Activated T-cell treated with anti-CD3 and anti-CD28 coated beads, Interleukin-2, amount 50 U/mL, for 24 hours (primary cell): ENCODE results near the gene TAF10.

Source experiments
- DNase-seq: peaks from one replicate; pipeline ENCODE4 v3.0.0-alpha.2; 2020
- H3K27ac Mint-ChIP-seq: 2 replicates; pipeline ENCODE4 v1.8.0; 2020; ENCODE audit warnings: mild to moderate bottlenecking, mixed read lengths
- H3K27me3 Mint-ChIP-seq: 2 replicates; pipeline ENCODE4 v1.8.0; 2020; ENCODE audit warnings: mixed read lengths
- H3K36me3 Mint-ChIP-seq: 2 replicates; pipeline ENCODE4 v1.8.0; 2020; ENCODE audit warnings: low read depth, mixed read lengths
- H3K4me1 Mint-ChIP-seq: 2 replicates; pipeline ENCODE4 v1.8.0; 2020; ENCODE audit warnings: low read depth, mixed read lengths
- H3K4me3 Mint-ChIP-seq: 2 replicates; pipeline ENCODE4 v1.8.0; 2020; ENCODE audit warnings: mild to moderate bottlenecking, moderate library complexity, mixed read lengths
- H3K9me3 Mint-ChIP-seq: 2 replicates; pipeline ENCODE4 v1.8.0; 2020; ENCODE audit warnings: mixed read lengths

TAF10 gene

GRCh38 chr11:6601041-6601461 lies 11.0 kb downstream of the TAF10 start:
- no peaks in the 10 kb centered on the region for H3K27me3 Mint-ChIP-seq
- no peaks in the 10 kb centered on the region for H3K9me3 Mint-ChIP-seq
- H3K4me1 Mint-ChIP-seq = peaks cover 32% of the 10 kb centered on the region
- peaks cover 64% of the 10 kb centered on the region for H3K36me3 Mint-ChIP-seq
- H3K4me3 Mint-ChIP-seq = no peak overlapping the region
- peak overlapping the region; percentile 82 for H3K27ac Mint-ChIP-seq
- no peak for DNase-seq

DNA sequence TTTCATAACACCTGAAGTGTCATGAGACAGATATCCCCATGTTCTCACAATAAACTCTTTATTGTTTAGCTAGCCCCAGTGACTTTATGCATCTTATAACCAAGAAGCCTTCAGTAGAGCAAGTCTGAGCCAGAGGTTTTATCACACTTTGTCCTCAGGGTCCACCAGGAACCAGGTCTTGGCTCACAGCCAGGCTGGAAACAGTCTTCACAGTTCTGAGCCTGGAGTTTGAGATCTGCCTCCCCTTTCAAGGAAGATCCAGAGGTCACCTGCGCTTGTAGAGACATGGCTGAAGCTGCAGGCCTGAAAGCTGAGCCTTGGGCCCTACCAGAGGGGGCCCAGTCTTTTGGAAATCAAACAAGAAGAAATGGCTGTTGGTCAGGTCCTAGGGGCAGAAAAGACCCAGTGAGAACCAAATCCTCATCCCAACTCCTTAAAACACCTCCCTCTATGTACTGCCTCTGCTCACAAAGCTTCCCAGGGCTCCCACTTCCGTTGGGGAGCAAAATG lies 12.1 kb downstream of the TAF10 start:
- Mint-ChIP-seq H3K9me3 (no peaks in the 10 kb centered on the region), H3K4me1 (peaks cover 34% of the 10 kb centered on the region), H3K36me3 (peaks cover 71% of the 10 kb centered on the region), H3K4me3 (no peak overlapping the region), H3K27ac (no peak overlapping the region), H3K27me3 (no peaks in the 10 kb centered on the region)
- DNase-seq = no peak

- H3K36me3 Mint-ChIP-seq = peaks cover 75% of the 10 kb centered on the region
Measured at GRCh38 chr11:6599449-6599848, 12.6 kb downstream of the TAF10 start.

DNA sequence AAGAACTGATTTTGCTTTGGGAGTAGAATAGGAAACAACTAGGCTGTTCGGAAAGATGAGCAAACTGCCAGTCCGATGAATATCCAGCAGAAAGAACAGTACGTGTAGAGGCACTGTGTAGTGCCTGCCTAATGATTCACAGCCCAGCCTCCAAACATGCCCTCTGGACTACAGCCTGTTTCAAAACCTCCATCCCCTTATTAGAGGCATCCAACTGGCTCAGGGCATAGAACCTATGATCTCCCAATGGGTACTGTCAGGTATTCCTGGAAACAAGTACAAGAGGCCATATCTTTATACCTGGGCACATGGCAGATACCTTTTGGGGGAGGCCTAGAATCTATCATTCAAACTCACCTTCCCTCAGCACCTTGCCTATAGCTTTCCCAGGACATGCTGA lies 13.5 kb downstream of the TAF10 start:
- Mint-ChIP-seq H3K9me3 (no peaks in the 10 kb centered on the region), H3K4me3 (no peak overlapping the region), H3K4me1 (peaks cover 37% of the 10 kb centered on the region), H3K27ac (peak overlapping the region; percentile 51), H3K36me3 (peaks cover 84% of the 10 kb centered on the region), H3K27me3 (no peaks in the 10 kb centered on the region)
- no peak for DNase-seq

More at GRCh38 chr11:6599449-6599848, 12.6 kb downstream of the TAF10 start:
- no peak overlapping the region for H3K4me3 Mint-ChIP-seq
- DNase-seq = no peak
- H3K27me3 Mint-ChIP-seq = no peaks in the 10 kb centered on the region
- H3K4me1 Mint-ChIP-seq = peaks cover 35% of the 10 kb centered on the region
- no peaks in the 10 kb centered on the region for H3K9me3 Mint-ChIP-seq
- peak overlapping the region; percentile 51 for H3K27ac Mint-ChIP-seq

- no peak overlapping the region for H3K4me3 Mint-ChIP-seq
- H3K27ac Mint-ChIP-seq = peak overlapping the region; percentile 3
- DNase-seq = no peak
- H3K36me3 Mint-ChIP-seq = peaks cover 97% of the 10 kb centered on the region
- no peaks in the 10 kb centered on the region for H3K27me3 Mint-ChIP-seq
- no peaks in the 10 kb centered on the region for H3K9me3 Mint-ChIP-seq
- H3K4me1 Mint-ChIP-seq = peaks cover 24% of the 10 kb centered on the region
Measured at GRCh38 chr11:6596239-6596877, 15.7 kb downstream of the TAF10 start.

DNA sequence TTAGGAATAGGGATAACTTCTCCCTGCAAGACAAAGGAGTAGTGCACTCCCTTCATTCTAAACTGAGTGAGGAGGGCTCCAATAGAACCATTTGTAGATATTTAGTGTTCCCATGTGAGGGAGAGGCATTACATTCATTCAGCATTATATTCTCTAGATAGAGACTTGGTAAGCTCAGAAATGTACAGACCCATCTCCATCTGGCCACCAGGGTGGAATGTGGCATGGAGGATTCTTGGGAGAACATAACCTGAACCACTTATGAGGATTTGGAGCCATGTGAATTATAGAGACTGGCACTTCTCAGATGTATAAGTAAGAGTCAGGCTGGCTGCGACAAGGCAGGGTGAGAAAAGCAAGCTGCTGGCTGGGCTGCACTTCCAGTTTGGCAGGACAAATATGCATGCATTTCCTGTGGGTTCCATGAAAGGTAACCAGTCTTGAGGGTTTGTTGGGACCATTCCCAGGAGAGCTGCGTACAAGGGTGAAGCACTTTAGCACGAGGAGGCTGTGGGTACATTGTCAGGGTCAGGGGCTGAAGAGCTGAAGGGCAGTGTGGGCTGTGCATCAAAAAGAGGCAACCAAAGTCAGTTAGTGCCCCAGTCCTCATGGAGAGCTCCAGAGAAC lies 17.8 kb downstream of the TAF10 start:
- Mint-ChIP-seq H3K27ac (no peak overlapping the region), H3K9me3 (no peaks in the 10 kb centered on the region), H3K4me1 (peaks cover 17% of the 10 kb centered on the region)

GRCh38 chr11:6588018-6588417 lies 24.0 kb downstream of the TAF10 start:
- Mint-ChIP-seq H3K4me3 (no peak overlapping the region), H3K27me3 (no peaks in the 10 kb centered on the region), H3K9me3 (peaks cover 15% of the 10 kb centered on the region), H3K27ac (no peak overlapping the region), H3K4me1 (no peaks in the 10 kb centered on the region), H3K36me3 (peaks cover 79% of the 10 kb centered on the region)
- DNase-seq = no peak

More for the DNA sequence above, 17.8 kb downstream of the TAF10 start:
- no peak for DNase-seq
- no peaks in the 10 kb centered on the region for H3K27me3 Mint-ChIP-seq
- H3K36me3 Mint-ChIP-seq = peaks cover 93% of the 10 kb centered on the region
- H3K4me3 Mint-ChIP-seq = no peak overlapping the region

- peaks cover 18% of the 10 kb centered on the region for H3K9me3 Mint-ChIP-seq
- H3K27me3 Mint-ChIP-seq = no peaks in the 10 kb centered on the region
- H3K27ac Mint-ChIP-seq = no peak overlapping the region
- no peaks in the 10 kb centered on the region for H3K4me1 Mint-ChIP-seq
- no peak overlapping the region for H3K4me3 Mint-ChIP-seq
- peaks cover 79% of the 10 kb centered on the region for H3K36me3 Mint-ChIP-seq
- no peak for DNase-seq
Measured at GRCh38 chr11:6587360-6587953, 24.6 kb downstream of the TAF10 start.

- H3K27me3 Mint-ChIP-seq = no peaks in the 10 kb centered on the region
- H3K36me3 Mint-ChIP-seq = peaks cover 79% of the 10 kb centered on the region
- peaks cover 18% of the 10 kb centered on the region for H3K9me3 Mint-ChIP-seq
- no peak overlapping the region for H3K4me3 Mint-ChIP-seq
- no peak overlapping the region for H3K27ac Mint-ChIP-seq
- no peak for DNase-seq
- H3K4me1 Mint-ChIP-seq = no peaks in the 10 kb centered on the region
Measured at GRCh38 chr11:6586434-6587359, 25.3 kb downstream of the TAF10 start.

- DNase-seq = no peak
- Mint-ChIP-seq H3K36me3 (peaks cover 77% of the 10 kb centered on the region), H3K4me3 (no peak overlapping the region), H3K27me3 (no peaks in the 10 kb centered on the region), H3K4me1 (no peaks in the 10 kb centered on the region), H3K9me3 (peaks cover 18% of the 10 kb centered on the region), H3K27ac (no peak overlapping the region)
Measured at GRCh38 chr11:6584528-6584927, 27.5 kb downstream of the TAF10 start.

- Mint-ChIP-seq H3K4me1 (no peaks in the 10 kb centered on the region), H3K9me3 (peaks cover 18% of the 10 kb centered on the region), H3K27ac (no peak overlapping the region), H3K4me3 (no peak overlapping the region), H3K27me3 (no peaks in the 10 kb centered on the region), H3K36me3 (peaks cover 75% of the 10 kb centered on the region)
- no peak for DNase-seq
Measured at GRCh38 chr11:6583584-6583983, 28.4 kb downstream of the TAF10 start.

GRCh38 chr11:6579681-6580080 lies 32.3 kb downstream of the TAF10 start:
- H3K36me3 Mint-ChIP-seq = peaks cover 58% of the 10 kb centered on the region
- peaks cover 14% of the 10 kb centered on the region for H3K9me3 Mint-ChIP-seq
- peaks cover 5% of the 10 kb centered on the region for H3K4me1 Mint-ChIP-seq
- no peak for DNase-seq
- H3K4me3 Mint-ChIP-seq = no peak overlapping the region
- no peak overlapping the region for H3K27ac Mint-ChIP-seq
- no peaks in the 10 kb centered on the region for H3K27me3 Mint-ChIP-seq

- Mint-ChIP-seq H3K36me3 (peaks cover 44% of the 10 kb centered on the region), H3K4me3 (no peak overlapping the region), H3K27ac (no peak overlapping the region), H3K9me3 (peaks cover 4% of the 10 kb centered on the region), H3K27me3 (no peaks in the 10 kb centered on the region), H3K4me1 (peaks cover 5% of the 10 kb centered on the region)
- no peak for DNase-seq
Measured at GRCh38 chr11:6578134-6578533, 33.9 kb downstream of the TAF10 start.
